Tibial nerve (tissue), 4 donors: Measurements from ENCODE around the gene NT5DC2. TPM values are rescaled to one million over a fixed set of nuclear protein-coding genes. Genes with fewer than 3 reads are reported as not detected.

Experiments used
- DNase-seq, 2 donors: peaks; one replicate each; pipeline ENCODE4 v3.0.0-alpha.2; 2019; ENCODE audit warnings: low spot score in 2 of 2
- H3K27ac ChIP-seq, 4 donors: fragments of 200-600 bp; sonication (generic) in 3 of 4; one replicate each; pipeline ENCODE4 v1.5.1; 2017 to 2019; ENCODE audit warnings: mild to moderate bottlenecking in 1 of 4
- H3K27me3 ChIP-seq, 2 donors: fragments of 200-600 bp; sonication (generic) in 1 of 2; one replicate each; pipeline versions ENCODE4 v1.5.1 to v1.6.0; 2017 to 2019
- H3K36me3 ChIP-seq, 3 donors: fragments of 200-600 bp; sonication (generic); one replicate each; pipeline ENCODE4 v1.5.1; 2018 to 2019
- H3K4me1 ChIP-seq, 4 donors: fragments of 200-600 bp; sonication (generic) in 3 of 4; one replicate each; pipeline ENCODE4 v1.5.1; 2017 to 2019
- H3K4me3 ChIP-seq, 4 donors: fragments of 200-600 bp; sonication (generic) in 3 of 4; one replicate each; pipeline ENCODE4 v1.5.1; 2017 to 2019; ENCODE audit warnings: mild to moderate bottlenecking in 1 of 4, moderate library complexity in 1 of 4
- H3K9me3 ChIP-seq, 4 donors: fragments of 200-600 bp; sonication (generic) in 3 of 4; one replicate each; pipeline ENCODE4 v1.5.1; 2017 to 2019
- EP300 ChIP-seq, 2 donors: sonication (generic); formaldehyde crosslinking; IDR thresholded peaks; one replicate each; pipeline ENCODE4 v1.6.1; 2017; ENCODE audit warnings: antibody characterized with exemption in 2 of 2, mild to moderate bottlenecking in 1 of 2
- POLR2A ChIP-seq, 2 donors: fragments of 450-650 bp; IDR thresholded peaks; one replicate each; pipeline ENCODE4 v1.6.1; 2017; ENCODE audit warnings: antibody characterized with exemption in 2 of 2, mild to moderate bottlenecking in 2 of 2, moderate library complexity in 2 of 2
- WGBS, 2 donors: methylation state at CpG; one replicate each; pipeline ENCODE4 v1.1.5; 2018; 5-methylcytosine and 5-hydroxymethylcytosine counted together
- total RNA-seq, 4 donors: library from RNA; depleted of rRNA; stranded (reverse); fragments of >200 nt; gene quantifications; one replicate each; pipeline ENCODE4 v1.1.0, GENCODE V29; 2016
- TF ChIP-seq, protein P1 (sequence below), 5 experiments: fragments of 200-600 bp in 3 of 5; fragments of 450-650 bp in 2 of 5; sonication (generic) in 3 of 5; IDR thresholded peaks; one replicate each; pipeline ENCODE4 v1.5.1; 2016 to 2019; ENCODE audit warnings: antibody characterized with exemption in 5 of 5, mild to moderate bottlenecking in 3 of 5, moderate library complexity in 2 of 5

Gene NT5DC2
- total RNA-seq, 4 donors from 2014 or later: 71.1 to 133 (median 94.2) TPM

DNA sequence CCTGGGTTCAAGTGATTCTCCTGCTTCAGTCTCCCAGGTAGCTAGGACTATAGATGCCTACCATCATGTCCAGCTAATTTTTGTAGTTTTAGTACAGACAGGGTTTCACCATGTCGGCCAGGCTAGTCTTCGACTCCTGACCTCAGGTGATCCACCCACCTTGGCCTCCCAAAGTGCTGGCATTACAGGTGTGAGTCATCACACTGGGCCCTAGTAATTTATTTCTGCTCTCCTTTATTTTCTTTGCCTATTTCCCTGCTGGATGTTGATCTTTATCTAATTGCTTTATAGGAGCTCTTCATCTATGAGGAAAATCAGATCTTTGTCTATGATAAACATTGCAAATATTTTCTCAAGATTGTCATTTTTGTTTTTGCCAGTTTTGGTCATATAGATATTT lies 34.4 kb upstream of the NT5DC2 start:
- WGBS, 2 donors: 96 to 98% methylated on average over 2 of the region's 2 CpGs
- DNase-seq: no peak
- Histone ChIP-seq H3K27me3 (no peaks in the 10 kb centered on the region), H3K27ac (no peak overlapping the region), H3K9me3 (no peaks in the 10 kb centered on the region), H3K4me1 (no peaks in the 10 kb centered on the region), H3K36me3 (peaks cover 3 to 43% (median 12%) of the 10 kb centered on the region in 3 donors), H3K4me3 (no peak overlapping the region)
- TF ChIP-seq POLR2A (IDR thresholded peaks at IDR 0.05) (no peak), EP300 (IDR thresholded peaks at IDR 0.05) (no peak)
- TF ChIP-seq, protein P1, sequence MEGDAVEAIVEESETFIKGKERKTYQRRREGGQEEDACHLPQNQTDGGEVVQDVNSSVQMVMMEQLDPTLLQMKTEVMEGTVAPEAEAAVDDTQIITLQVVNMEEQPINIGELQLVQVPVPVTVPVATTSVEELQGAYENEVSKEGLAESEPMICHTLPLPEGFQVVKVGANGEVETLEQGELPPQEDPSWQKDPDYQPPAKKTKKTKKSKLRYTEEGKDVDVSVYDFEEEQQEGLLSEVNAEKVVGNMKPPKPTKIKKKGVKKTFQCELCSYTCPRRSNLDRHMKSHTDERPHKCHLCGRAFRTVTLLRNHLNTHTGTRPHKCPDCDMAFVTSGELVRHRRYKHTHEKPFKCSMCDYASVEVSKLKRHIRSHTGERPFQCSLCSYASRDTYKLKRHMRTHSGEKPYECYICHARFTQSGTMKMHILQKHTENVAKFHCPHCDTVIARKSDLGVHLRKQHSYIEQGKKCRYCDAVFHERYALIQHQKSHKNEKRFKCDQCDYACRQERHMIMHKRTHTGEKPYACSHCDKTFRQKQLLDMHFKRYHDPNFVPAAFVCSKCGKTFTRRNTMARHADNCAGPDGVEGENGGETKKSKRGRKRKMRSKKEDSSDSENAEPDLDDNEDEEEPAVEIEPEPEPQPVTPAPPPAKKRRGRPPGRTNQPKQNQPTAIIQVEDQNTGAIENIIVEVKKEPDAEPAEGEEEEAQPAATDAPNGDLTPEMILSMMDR (IDR thresholded peaks at IDR 0.05): no peak

DNA sequence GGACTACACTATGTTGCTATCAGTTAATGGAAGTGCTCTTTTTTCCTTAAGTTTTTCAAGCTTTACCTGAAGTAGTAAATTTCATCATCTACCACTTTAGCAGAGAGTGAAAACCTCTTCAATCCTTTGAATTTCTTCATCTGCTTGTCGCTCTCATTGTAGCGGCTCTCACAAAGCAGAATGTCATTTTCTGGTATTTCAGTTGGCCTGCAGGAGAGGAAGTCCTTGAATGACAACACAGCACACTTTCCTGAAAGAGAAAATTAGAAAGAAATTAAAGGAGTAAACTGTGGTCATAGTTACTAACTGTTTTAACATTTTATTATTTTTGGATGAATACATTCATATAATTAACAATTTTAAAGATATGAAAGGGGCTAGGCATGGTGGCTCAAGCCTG lies 30.3 kb upstream of the NT5DC2 start:
- DNase-seq: no peak
- H3K36me3 ChIP-seq: peaks cover 3 to 67% (median 17%) of the 10 kb centered on the region in 3 donors
- no peaks in the 10 kb centered on the region for H3K4me1 ChIP-seq
- H3K9me3 ChIP-seq: no peaks in the 10 kb centered on the region
- no peak overlapping the region for H3K4me3 ChIP-seq
- no peaks in the 10 kb centered on the region for H3K27me3 ChIP-seq
- TF ChIP-seq POLR2A (IDR thresholded peaks at IDR 0.05): no peak
- TF ChIP-seq, protein P1 (IDR thresholded peaks at IDR 0.05): no peak
- TF ChIP-seq EP300 (IDR thresholded peaks at IDR 0.05): no peak
- H3K27ac ChIP-seq: no peak overlapping the region
- WGBS, 2 donors: 85 to 100% methylated on average over 2 of the region's 2 CpGs

DNA sequence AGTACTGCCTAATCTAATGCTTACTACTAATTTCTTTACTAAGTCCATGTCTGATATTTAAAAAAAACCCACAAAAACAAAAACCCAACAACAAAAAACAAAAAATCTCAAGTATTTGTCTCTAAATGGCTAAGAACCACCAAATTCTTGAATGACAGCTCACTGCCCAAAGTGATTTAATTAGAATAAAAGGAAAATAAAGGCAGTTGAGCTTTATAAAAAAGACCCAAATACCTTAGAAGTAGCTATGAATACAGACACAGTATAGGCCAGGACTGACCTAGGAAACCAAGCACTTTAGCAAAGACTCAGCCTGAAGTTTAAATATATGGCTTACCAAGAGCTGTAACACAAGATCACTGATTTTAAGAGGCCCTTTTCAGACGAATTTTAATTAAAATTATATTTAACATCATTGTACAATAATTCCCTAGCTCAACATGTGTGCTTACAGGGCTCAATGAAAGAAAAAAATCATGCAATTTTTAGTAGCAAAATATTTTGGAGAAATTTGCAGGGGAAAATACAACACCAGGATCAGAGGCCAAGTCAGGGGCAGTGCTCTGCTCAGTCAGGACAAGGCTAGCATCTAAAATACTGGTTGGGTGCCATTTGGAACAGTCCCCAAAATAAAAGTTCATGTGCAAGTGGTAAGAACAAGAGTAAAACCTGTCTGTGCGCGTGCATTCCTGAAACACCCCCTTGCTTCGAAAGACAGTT lies 27.5 kb upstream of the NT5DC2 start:
- WGBS, 2 donors: 75 to 76% methylated on average over 4 of the region's 4 CpGs
- Histone ChIP-seq H3K27ac (no peak overlapping the region), H3K27me3 (no peaks in the 10 kb centered on the region), H3K9me3 (no peaks in the 10 kb centered on the region), H3K4me3 (no peak overlapping the region), H3K4me1 (peaks cover 0 to 22% (median 10%) of the 10 kb centered on the region in 4 donors), H3K36me3 (peaks cover 5 to 75% (median 14%) of the 10 kb centered on the region in 3 donors)
- TF ChIP-seq EP300 (IDR thresholded peaks at IDR 0.05) (no peak), POLR2A (IDR thresholded peaks at IDR 0.05) (no peak)
- TF ChIP-seq, protein P1 (IDR thresholded peaks at IDR 0.05): no peak
- no peak for DNase-seq

DNA sequence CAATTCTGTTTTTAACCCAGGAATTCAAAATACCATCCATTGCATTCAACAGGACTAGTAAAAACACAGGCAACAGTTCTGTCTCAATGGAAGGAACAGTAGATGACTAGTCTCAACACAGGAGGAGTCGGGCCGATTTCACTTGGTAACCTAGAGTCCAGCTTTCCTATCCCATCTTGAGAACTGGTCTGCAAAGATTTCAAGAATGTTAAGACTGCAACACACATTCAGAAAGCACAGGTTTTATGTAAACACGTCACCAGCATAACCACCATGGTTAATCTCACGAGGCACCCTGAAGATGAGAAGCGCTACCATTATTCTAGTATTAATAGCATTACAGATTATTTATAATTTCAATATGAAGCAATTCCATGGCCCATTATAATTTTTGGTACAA lies 24.8 kb upstream of the NT5DC2 start:
- Histone ChIP-seq H3K36me3 (peaks cover 3 to 80% (median 8%) of the 10 kb centered on the region in 3 donors), H3K4me1 (peaks cover 0 to 39% (median 18%) of the 10 kb centered on the region in 4 donors), H3K27me3 (no peaks in the 10 kb centered on the region), H3K27ac (peak overlapping the region in 1 of 4 donors; percentile 79), H3K9me3 (no peaks in the 10 kb centered on the region), H3K4me3 (no peak overlapping the region)
- DNase-seq: no peak
- TF ChIP-seq EP300 (IDR thresholded peaks at IDR 0.05) (no peak), POLR2A (IDR thresholded peaks at IDR 0.05) (no peak)
- TF ChIP-seq, protein P1 (IDR thresholded peaks at IDR 0.05): no peak
- WGBS, 2 donors: 94 to 99% methylated on average over 5 of the region's 5 CpGs
